Neural progenitor cell (in vitro differentiated cells): ENCODE measurements around the gene CAPN11. TPM values are rescaled to one million over a fixed set of nuclear protein-coding genes. Genes with fewer than 3 reads are reported as not detected.
A peak's percentile ranks its signal among the peaks of the same experiment; 100 is the strongest.

ENCODE experiments used
- DNase-seq: peaks from one replicate; pipeline ENCODE4 v3.0.0-alpha.2; 2016; ENCODE audit warnings: low spot score
- H2AFZ ChIP-seq: fragments of 200-600 bp; sonication (generic); replicated peaks from 2 replicates; pipeline ENCODE4 v1.6.1; 2016; ENCODE audit warnings: antibody characterized with exemption
- H3F3A ChIP-seq: fragments of 200-600 bp; sonication (generic); 2 replicates; pipeline ENCODE4 v1.6.1; 2016; ENCODE audit warnings: antibody characterized with exemption, low read depth
- H3K27ac ChIP-seq: fragments of 200-600 bp; sonication (generic); 2 replicates; pipeline ENCODE4 v1.5.1; 2016; ENCODE audit warnings: mild to moderate bottlenecking
- H3K27me3 ChIP-seq: fragments of 200-600 bp; sonication (generic); 2 replicates; pipeline ENCODE4 v1.6.1; 2016; ENCODE audit warnings: mild to moderate bottlenecking, moderate library complexity
- H3K36me3 ChIP-seq: fragments of 200-600 bp; sonication (generic); 2 replicates; pipeline ENCODE4 v1.5.1; 2016
- H3K4me1 ChIP-seq: fragments of 200-600 bp; sonication (generic); 2 replicates; pipeline ENCODE4 v1.6.1; 2016; ENCODE audit warnings: mixed run types
- H3K4me2 ChIP-seq: fragments of 200-600 bp; sonication (generic); 2 replicates; pipeline ENCODE4 v1.6.1; 2016
- H3K4me3 ChIP-seq: fragments of 200-600 bp; sonication (generic); 2 replicates; pipeline ENCODE4 v1.5.1; 2016
- H3K79me2 ChIP-seq: fragments of 200-600 bp; sonication (generic); 2 replicates; pipeline ENCODE4 v1.6.1; 2016; ENCODE audit warnings: low read depth
- H3K9ac ChIP-seq: fragments of 200-600 bp; sonication (generic); 2 replicates; pipeline ENCODE4 v1.6.1; 2016
- H3K9me3 ChIP-seq: fragments of 200-600 bp; sonication (generic); 2 replicates; pipeline ENCODE4 v1.5.1; 2016; ENCODE audit warnings: low read depth
- H4K20me1 ChIP-seq: fragments of 200-600 bp; sonication (generic); 2 replicates; pipeline ENCODE4 v1.6.1; 2016; ENCODE audit warnings: low read depth
- H3K27ac Mint-ChIP-seq: 3 replicates; pipeline ENCODE4 v1.8.0; 2021; ENCODE audit warnings: mixed read lengths
- H3K27me3 Mint-ChIP-seq: 2 replicates; pipeline ENCODE4 v1.8.0; 2022; ENCODE audit warnings: low read depth, mild to moderate bottlenecking, inconsistent platforms, moderate library complexity, mixed read lengths; ENCODE audit not compliant: insufficient read depth
- H3K36me3 Mint-ChIP-seq: 3 replicates; pipeline ENCODE4 v1.8.0; 2021; ENCODE audit warnings: mixed read lengths
- H3K4me1 Mint-ChIP-seq: 3 replicates; pipeline ENCODE4 v1.8.0; 2021; ENCODE audit warnings: mixed read lengths
- H3K4me3 Mint-ChIP-seq: 3 replicates; pipeline ENCODE4 v1.8.0; 2021; ENCODE audit warnings: mild to moderate bottlenecking, moderate library complexity, mixed read lengths
- H3K9me3 Mint-ChIP-seq: 3 replicates; pipeline ENCODE4 v1.8.0; 2020; ENCODE audit warnings: mixed read lengths
- EZH2 ChIP-seq: fragments of 200-600 bp; sonication (generic); IDR thresholded peaks from 2 replicates; pipeline ENCODE4 v1.6.1; 2017; ENCODE audit warnings: antibody characterized with exemption, mild to moderate bottlenecking, moderate library complexity
- EZH2phosphoT487 ChIP-seq: fragments of 200-600 bp; sonication (generic); IDR thresholded peaks from 2 replicates; pipeline ENCODE4 v1.6.1; 2017; ENCODE audit warnings: antibody characterized with exemption
- total RNA-seq: library from RNA; depleted of rRNA; stranded (reverse); fragments of >200 nt; gene quantifications from 2 replicates; pipeline ENCODE4 v1.2.3, GENCODE V29; 2015; ENCODE audit warnings: low replicate concordance
- TF ChIP-seq, protein P1 (sequence below): fragments of 200-600 bp; sonication (generic); IDR thresholded peaks from 2 replicates; pipeline ENCODE4 v1.5.1; 2017; ENCODE audit warnings: antibody characterized with exemption, mild to moderate bottlenecking

CAPN11 gene
- total RNA-seq, 1 donor from 2014 or later, result 0.49 TPM

DNA sequence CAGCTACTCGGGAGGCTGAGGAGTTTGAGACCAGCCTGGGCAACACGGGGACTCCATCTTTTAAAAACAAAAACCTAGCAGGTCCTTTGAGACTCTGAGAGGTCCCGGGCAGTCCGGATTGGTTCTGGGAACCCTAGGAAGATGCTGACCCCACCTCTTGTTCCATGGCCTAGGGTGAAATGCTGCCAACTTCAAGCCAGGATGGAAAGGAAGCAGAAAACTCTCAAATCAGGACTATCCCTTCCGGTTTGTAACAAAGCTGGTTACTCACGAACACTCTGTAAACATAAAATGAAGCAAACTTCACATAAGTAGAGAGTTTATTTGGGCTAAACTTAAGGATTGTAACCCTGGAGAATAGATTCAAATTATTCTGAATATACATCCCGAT is 28.0 kb downstream of the CAPN11 start:
- H3K36me3 Mint-ChIP-seq, result no peaks in the 10 kb centered on the region
- H3K27ac ChIP-seq, result no peak overlapping the region
- H3K9me3 ChIP-seq, result no peaks in the 10 kb centered on the region
- no peak overlapping the region for H3K4me3 ChIP-seq
- TF ChIP-seq EZH2 (no peak), EZH2phosphoT487 (no peak)
- TF ChIP-seq, protein P1, sequence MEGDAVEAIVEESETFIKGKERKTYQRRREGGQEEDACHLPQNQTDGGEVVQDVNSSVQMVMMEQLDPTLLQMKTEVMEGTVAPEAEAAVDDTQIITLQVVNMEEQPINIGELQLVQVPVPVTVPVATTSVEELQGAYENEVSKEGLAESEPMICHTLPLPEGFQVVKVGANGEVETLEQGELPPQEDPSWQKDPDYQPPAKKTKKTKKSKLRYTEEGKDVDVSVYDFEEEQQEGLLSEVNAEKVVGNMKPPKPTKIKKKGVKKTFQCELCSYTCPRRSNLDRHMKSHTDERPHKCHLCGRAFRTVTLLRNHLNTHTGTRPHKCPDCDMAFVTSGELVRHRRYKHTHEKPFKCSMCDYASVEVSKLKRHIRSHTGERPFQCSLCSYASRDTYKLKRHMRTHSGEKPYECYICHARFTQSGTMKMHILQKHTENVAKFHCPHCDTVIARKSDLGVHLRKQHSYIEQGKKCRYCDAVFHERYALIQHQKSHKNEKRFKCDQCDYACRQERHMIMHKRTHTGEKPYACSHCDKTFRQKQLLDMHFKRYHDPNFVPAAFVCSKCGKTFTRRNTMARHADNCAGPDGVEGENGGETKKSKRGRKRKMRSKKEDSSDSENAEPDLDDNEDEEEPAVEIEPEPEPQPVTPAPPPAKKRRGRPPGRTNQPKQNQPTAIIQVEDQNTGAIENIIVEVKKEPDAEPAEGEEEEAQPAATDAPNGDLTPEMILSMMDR, result no peak
- no peak overlapping the region for H3K9ac ChIP-seq
- no peak overlapping the region for H3K4me3 Mint-ChIP-seq
- H3K36me3 ChIP-seq, result no peaks in the 10 kb centered on the region
- no peaks in the 10 kb centered on the region for H3K9me3 Mint-ChIP-seq
- H3F3A ChIP-seq, result peaks cover 15% of the 10 kb centered on the region
- no peaks in the 10 kb centered on the region for H3K79me2 ChIP-seq
- no peaks in the 10 kb centered on the region for H3K27me3 ChIP-seq
- DNase-seq, result no peak
- peaks cover 17% of the 10 kb centered on the region for H3K4me1 Mint-ChIP-seq
- H2AFZ ChIP-seq, result peak overlapping the region; percentile 80
- no peaks in the 10 kb centered on the region for H4K20me1 ChIP-seq
- H3K27me3 Mint-ChIP-seq, result peaks cover 6% of the 10 kb centered on the region
- H3K4me1 ChIP-seq, result peaks cover 21% of the 10 kb centered on the region
- H3K4me2 ChIP-seq, result peak overlapping the region; percentile 40
- H3K27ac Mint-ChIP-seq, result peak overlapping the region; percentile 81

DNA sequence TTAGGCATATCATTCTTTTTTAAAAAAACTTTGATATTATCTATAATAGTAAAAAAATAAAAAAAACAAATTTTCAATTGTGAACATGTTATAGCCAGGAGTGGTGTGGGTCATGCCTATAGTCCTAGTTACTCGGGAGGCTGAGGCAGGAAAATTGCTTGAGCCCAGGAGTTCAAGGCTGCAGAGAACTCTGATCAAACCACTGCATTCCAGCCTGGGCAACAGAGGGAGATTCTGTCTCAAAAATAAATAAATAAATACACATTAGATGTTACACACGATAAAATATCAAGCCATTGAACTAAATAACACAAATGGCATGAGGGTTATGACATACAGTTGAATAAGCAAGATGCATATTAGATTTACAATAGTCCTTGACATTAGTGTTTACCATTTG is 30.2 kb downstream of the CAPN11 start:
- TF ChIP-seq EZH2phosphoT487, result no peak
- TF ChIP-seq, protein P1, result no peak
- H3K27me3 ChIP-seq, result no peaks in the 10 kb centered on the region
- no peaks in the 10 kb centered on the region for H3K9me3 Mint-ChIP-seq
- no peak overlapping the region for H3K4me3 ChIP-seq
- peaks cover 28% of the 10 kb centered on the region for H3F3A ChIP-seq
- no peak overlapping the region for H3K4me3 Mint-ChIP-seq
- no peak overlapping the region for H3K27ac ChIP-seq
- H3K79me2 ChIP-seq, result no peaks in the 10 kb centered on the region
- no peak overlapping the region for H3K27ac Mint-ChIP-seq
- H3K4me2 ChIP-seq, result no peak overlapping the region
- no peak overlapping the region for H3K9ac ChIP-seq
- peaks cover 25% of the 10 kb centered on the region for H3K4me1 Mint-ChIP-seq
- no peak for DNase-seq
- H3K27me3 Mint-ChIP-seq, result peaks cover 17% of the 10 kb centered on the region
- H3K9me3 ChIP-seq, result no peaks in the 10 kb centered on the region
- no peak overlapping the region for H2AFZ ChIP-seq
- no peaks in the 10 kb centered on the region for H3K36me3 ChIP-seq
- H3K36me3 Mint-ChIP-seq, result no peaks in the 10 kb centered on the region
- peaks cover 29% of the 10 kb centered on the region for H3K4me1 ChIP-seq
- no peaks in the 10 kb centered on the region for H4K20me1 ChIP-seq

DNA sequence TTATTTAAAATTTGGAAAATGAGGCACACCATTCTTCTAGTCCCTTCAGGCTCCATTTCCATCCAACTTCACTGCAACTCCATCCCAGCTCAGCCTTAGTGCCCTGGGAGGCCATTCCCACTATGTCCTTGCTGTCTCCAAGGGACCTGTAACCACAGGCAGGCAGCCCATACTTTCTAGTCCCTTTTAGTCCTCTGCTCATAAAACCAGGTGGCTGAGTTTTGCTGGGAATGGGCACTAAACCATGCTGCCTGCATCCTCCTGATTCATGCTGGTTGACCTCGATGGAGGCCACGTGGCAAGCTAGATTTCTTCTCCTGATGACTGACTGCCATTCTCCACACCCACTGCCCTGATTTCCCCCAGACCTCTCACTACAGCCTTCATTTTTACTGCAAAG is 30.6 kb downstream of the CAPN11 start:
- Histone ChIP-seq H3K9ac (no peak overlapping the region), H3K27ac (no peak overlapping the region), H3K4me3 (no peak overlapping the region), H3F3A (peaks cover 28% of the 10 kb centered on the region), H3K4me1 (peaks cover 29% of the 10 kb centered on the region), H3K36me3 (no peaks in the 10 kb centered on the region), H3K79me2 (no peaks in the 10 kb centered on the region), H3K9me3 (no peaks in the 10 kb centered on the region), H3K4me2 (no peak overlapping the region), H2AFZ (peak overlapping the region; percentile 9), H4K20me1 (no peaks in the 10 kb centered on the region), H3K27me3 (no peaks in the 10 kb centered on the region)
- Mint-ChIP-seq H3K27ac (no peak overlapping the region), H3K27me3 (peaks cover 17% of the 10 kb centered on the region), H3K36me3 (no peaks in the 10 kb centered on the region), H3K4me3 (no peak overlapping the region), H3K4me1 (peaks cover 25% of the 10 kb centered on the region), H3K9me3 (no peaks in the 10 kb centered on the region)
- no peak for DNase-seq
- TF ChIP-seq EZH2phosphoT487 (no peak), EZH2 (no peak)
- TF ChIP-seq, protein P1, result no peak

DNA sequence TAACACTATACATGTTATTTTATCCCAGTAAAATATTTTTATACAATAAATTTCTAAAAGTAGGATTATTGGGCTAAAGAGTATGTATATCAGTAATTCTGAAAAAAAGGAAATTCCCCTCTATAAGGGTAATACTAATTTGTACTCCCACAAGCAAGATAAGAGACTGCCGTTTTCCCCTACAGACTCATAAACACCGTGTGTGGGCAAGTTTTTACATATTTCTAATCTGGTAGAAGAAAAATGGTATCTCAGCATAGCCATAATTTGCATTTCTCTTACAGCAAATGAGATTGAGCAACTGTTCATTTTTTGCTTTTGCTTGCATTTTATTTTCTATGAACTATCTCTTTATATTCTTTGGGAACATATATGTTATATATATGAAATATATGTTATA is 32.1 kb downstream of the CAPN11 start:
- H4K20me1 ChIP-seq, result no peaks in the 10 kb centered on the region
- Mint-ChIP-seq H3K36me3 (no peaks in the 10 kb centered on the region), H3K27ac (no peak overlapping the region), H3K27me3 (peaks cover 14% of the 10 kb centered on the region), H3K9me3 (no peaks in the 10 kb centered on the region), H3K4me3 (no peak overlapping the region), H3K4me1 (peaks cover 20% of the 10 kb centered on the region)
- peaks cover 24% of the 10 kb centered on the region for H3K4me1 ChIP-seq
- no peak overlapping the region for H2AFZ ChIP-seq
- no peak overlapping the region for H3K27ac ChIP-seq
- no peak overlapping the region for H3K9ac ChIP-seq
- peaks cover 28% of the 10 kb centered on the region for H3F3A ChIP-seq
- no peaks in the 10 kb centered on the region for H3K9me3 ChIP-seq
- TF ChIP-seq EZH2phosphoT487, result no peak
- no peak for TF ChIP-seq EZH2
- TF ChIP-seq, protein P1, result no peak
- no peak overlapping the region for H3K4me2 ChIP-seq
- no peak for DNase-seq
- no peaks in the 10 kb centered on the region for H3K79me2 ChIP-seq
- no peaks in the 10 kb centered on the region for H3K36me3 ChIP-seq
- H3K27me3 ChIP-seq, result no peaks in the 10 kb centered on the region
- no peak overlapping the region for H3K4me3 ChIP-seq
